OCI-M2 (cell line): ENCODE measurements around the gene NCAM2.

Experiments used
- DNase-seq: peaks from one replicate; lab custom pipeline; 2025; ENCODE audit not compliant: unreplicated experiment; lab: John Stamatoyannopoulos, UW

The NCAM2 gene

DNA sequence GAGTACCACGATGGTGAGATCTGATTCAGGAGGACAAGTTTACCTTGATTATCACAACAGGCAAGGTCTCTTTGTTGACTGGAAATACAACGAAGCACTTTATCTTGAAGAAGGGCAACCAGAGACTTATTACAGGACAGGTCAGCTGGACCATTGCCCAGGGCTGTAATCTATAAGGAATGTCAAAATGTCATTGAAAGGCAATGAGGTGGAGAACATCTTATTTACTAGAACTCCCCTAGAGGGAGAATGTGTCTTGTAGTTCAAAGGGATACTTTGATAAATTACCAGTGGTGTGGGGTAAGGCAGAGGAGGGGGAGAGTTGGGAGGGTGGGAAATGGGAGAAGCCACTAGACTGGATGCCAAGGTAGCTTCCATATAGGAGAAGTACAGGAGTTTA, 212.3 kb downstream of the NCAM2 start:
- no peak for DNase-seq

GRCh38 chr21:21213297-21213696, 215.1 kb downstream of the NCAM2 start:
- DNase-seq = no peak

GRCh38 chr21:21216047-21216446, 217.8 kb downstream of the NCAM2 start:
- DNase-seq = no peak

DNA sequence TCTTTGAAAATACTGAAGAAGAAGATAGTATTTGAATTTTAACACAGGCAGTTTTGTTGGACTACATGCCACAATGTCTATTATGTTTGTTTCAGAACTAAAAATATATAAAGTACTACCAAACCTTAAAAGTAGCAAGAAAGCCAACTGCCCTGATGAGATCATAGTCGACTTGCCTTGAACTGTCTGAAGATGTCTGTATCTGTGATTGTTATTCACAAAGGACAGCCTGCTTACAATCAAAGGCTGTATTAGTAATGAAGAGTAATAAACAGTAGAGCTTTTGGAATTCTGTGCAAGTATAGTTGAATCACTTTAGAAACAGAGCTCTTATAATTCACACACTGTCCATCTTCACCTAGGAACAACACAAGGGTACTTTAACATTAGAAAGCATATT, 228.3 kb downstream of the NCAM2 start:
- no peak for DNase-seq

DNA sequence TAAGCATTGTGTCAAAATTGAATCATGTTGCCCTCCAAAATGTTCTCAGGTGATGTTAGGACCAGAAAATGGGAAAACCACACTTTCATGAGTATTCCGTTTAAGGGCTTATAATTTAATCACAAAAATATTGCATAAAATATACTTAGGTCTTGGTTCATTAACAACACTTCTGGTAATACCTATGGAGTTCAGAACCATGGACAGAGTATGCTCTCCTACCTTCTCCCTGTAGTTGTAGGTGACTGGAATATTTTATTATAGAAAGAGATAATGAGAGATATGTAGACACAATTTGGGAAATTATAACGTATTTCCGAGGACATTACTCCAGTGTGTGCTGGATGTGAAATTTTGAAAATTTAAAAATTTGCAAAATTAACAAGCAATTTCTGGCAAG, 232.5 kb downstream of the NCAM2 start:
- no peak for DNase-seq

DNA sequence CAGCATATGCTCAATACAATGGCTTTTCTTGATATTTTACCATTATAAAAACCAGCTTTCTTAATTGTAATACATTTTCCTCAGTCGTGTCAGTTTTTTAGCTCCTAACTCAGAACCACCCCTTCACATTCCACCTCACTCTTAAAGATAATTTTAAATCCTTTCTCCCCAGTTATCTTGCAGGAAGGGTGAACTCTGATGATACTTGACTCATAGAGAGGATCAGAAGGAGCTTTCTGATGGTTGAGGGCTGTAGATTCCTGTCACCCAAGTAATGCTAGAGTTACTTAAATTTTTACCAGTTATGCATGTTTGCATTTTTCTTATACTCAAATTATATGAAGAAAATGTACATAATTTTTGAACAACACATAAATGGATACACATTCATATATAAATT, 233.7 kb downstream of the NCAM2 start:
- no peak for DNase-seq

GRCh38 chr21:21232320-21232719, 234.1 kb downstream of the NCAM2 start:
- no peak for DNase-seq

DNA sequence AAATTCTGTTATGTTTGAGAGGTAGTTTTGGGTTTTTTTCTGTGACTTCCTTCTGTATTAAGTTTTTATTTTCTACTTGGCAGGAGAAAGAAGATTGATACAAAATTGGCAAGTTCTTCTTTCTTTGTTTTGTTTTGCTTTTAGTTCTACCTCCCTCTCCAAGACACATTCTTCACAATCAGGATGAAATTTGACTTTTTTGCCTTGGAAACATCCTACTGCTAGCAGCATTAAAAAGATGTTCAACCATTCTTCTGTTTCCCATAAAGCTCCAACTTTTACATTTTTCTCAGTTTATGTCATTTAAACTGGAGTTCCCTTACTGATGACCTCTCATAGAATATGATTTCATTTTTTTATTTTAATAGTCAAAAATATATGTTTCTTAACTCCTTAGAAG, 234.8 kb downstream of the NCAM2 start:
- DNase-seq = no peak

DNA sequence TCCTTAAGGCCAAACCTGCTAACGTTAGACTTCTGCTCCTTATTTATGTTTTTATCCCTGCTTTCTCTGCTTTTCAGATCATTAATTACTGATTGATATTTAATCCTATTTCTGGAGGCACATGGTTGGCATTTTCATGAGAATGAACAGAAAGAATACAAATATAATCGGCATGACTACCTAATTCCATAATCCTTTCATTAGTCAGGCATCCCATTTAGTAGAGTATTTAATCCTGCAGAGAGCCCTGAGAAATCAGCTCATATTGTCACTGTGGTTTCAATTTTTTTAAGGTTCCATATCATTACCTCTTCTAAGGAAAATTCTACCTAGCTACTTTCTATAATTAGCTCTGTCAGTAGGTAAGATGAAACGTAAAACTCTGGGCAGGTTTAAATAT, 238.8 kb downstream of the NCAM2 start:
- DNase-seq = no peak

- DNase-seq = no peak
Measured at GRCh38 chr21:21238629-21239400, 240.6 kb downstream of the NCAM2 start.

- no peak for DNase-seq
Measured at GRCh38 chr21:21241391-21241790, 243.2 kb downstream of the NCAM2 start.

DNA sequence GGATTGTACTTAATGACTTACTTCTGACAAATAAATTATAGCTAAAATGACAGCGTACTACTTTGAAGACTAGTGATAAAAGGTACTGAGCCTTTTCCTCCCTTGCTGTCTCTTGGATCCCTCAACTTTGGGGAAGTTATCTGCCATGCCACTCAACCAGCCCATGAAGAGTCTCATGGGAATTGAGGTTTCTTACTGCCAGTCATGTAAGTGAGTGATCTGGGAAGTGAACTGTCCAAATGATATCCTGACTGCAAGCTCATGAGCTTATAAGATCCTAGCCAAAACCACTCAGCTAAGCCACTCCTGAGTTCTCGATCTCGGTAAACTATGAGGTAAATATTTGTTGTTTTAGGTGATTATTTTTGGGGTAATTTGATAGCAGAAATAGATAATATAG, 247.8 kb downstream of the NCAM2 start:
- no peak for DNase-seq

GRCh38 chr21:21247424-21247823, 249.2 kb downstream of the NCAM2 start:
- no peak for DNase-seq

DNA sequence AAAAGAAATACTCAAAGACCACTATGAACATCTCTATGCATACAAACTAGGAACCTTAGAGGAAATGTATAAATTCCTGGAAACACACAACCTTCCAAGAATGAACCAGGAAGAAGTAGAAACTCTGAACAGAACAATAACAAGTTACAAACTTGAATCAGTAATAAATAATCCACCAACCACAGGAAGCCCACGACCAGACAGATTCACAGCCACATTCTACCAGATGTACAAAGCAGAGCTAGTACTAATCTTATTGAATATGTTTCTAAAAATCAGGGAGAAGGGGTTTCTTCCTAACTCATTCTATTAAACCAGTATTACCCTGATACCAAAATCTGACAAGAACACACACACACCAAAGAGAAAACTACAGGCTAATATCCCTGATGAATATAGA, 263.8 kb downstream of the NCAM2 start:
- DNase-seq = no peak

DNA sequence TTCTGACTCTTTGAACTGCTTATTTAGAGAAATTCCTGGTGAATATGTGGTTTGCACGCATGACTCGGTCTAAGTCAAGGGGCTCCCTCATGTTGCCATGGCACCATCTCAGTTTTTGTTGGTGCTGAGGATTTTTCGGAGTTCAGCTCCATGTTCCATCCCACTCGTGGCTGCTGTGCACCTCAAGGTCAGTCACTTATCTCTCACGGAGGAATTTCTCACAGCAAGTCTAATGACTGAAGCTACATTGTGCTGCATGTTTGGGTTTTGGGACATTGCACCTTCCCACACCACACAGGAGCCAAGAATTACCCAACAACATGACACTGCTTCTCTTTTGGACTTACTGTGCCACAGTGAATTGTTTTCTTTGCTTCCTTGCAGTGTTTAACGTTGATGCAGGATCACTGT, 269.9 kb downstream of the NCAM2 start:
- DNase-seq = no peak

GRCh38 chr21:21268885-21269284, 270.7 kb downstream of the NCAM2 start:
- DNase-seq = no peak

GRCh38 chr21:21279193-21279901, 281.1 kb downstream of the NCAM2 start:
- DNase-seq = no peak

GRCh38 chr21:21283810-21284209, 285.6 kb downstream of the NCAM2 start:
- DNase-seq = no peak

- no peak for DNase-seq
Measured at GRCh38 chr21:21286170-21286798, 288.1 kb downstream of the NCAM2 start.

DNA sequence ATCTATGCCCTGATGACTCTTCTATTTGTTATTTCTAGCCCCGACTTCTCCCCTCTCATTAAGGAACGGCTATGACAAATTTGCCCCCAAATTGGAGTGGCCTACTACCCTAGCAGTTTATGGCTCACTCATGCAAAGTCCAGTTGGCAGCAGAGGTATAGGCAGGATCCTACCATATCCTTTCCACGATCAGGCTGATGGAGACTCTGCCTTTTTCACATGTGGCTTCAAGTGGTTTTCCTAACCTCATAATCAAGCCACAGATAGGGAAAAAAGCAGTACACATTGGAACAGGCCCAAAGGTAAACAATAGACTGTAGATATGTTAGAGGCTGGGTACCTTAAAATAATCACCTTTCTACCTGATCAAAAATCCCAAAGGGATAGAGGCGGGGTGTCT, 292.5 kb downstream of the NCAM2 start:
- DNase-seq = no peak

GRCh38 chr21:21291883-21292569, 293.8 kb downstream of the NCAM2 start:
- no peak for DNase-seq

GRCh38 chr21:21295303-21295702, 297.1 kb downstream of the NCAM2 start:
- DNase-seq = no peak
